K562 (cell line): ENCODE measurements around the gene TRPC4AP. TPM values are rescaled to one million over a fixed set of nuclear protein-coding genes. Genes with fewer than 3 reads are reported as not detected.

Experiments
- FOXK1 ChIP-seq: sonication (generic); formaldehyde crosslinking; IDR thresholded peaks from 2 replicates; pipeline ENCODE4 v1.8.0; 2022; ENCODE audit warnings: missing genetic modification reagents, mild to moderate bottlenecking, borderline replicate concordance
- FOXP1 ChIP-seq: sonication (generic); formaldehyde crosslinking; IDR thresholded peaks from 2 replicates; pipeline ENCODE4 v1.8.0; 2022; ENCODE audit warnings: mild to moderate bottlenecking, missing genetic modification reagents
- L3MBTL2 ChIP-seq: fragments of 450-650 bp; IDR thresholded peaks from 2 replicates; pipeline ENCODE4 v1.6.1; 2016; ENCODE audit warnings: mild to moderate bottlenecking, moderate library complexity
- MEF2D ChIP-seq: conservative IDR thresholded peaks from 2 replicates; pipeline ENCODE4 v1.6.1; 2016; ENCODE audit warnings: low read depth, missing genetic modification characterization, missing compliant biosample characterization
- NFRKB ChIP-seq: fragments of 450-650 bp; IDR thresholded peaks from 2 replicates; pipeline ENCODE4 v1.6.1; 2016; ENCODE audit warnings: low read depth
- PREB ChIP-seq: sonication (generic); formaldehyde crosslinking; IDR thresholded peaks from 2 replicates; pipeline ENCODE4 v1.8.1; 2023; ENCODE audit warnings: mild to moderate bottlenecking, missing genetic modification reagents
- TEAD4 ChIP-seq, 2 experiments: sonication (generic) in 1 of 2; formaldehyde crosslinking in 1 of 2; IDR thresholded peaks; 2 replicates each; pipeline versions ENCODE4 v1.6.1 to v1.8.0; 2012 to 2022; ENCODE audit warnings: borderline replicate concordance in 1 of 2, inconsistent platforms in 1 of 2, low read length in 1 of 2, mild to moderate bottlenecking in 1 of 2, missing genetic modification reagents in 1 of 2
- THRA ChIP-seq: fragments of 450-650 bp; IDR thresholded peaks from 2 replicates; pipeline ENCODE4 v1.6.1; 2017; ENCODE audit warnings: mild to moderate bottlenecking, moderate library complexity
- ZNF354B ChIP-seq: fragments of 250-450 bp; sonication (Bioruptor Pico); IDR thresholded peaks from 2 replicates; pipeline ENCODE4 v1.4.0; 2020
- polyA plus RNA-seq, 8 experiments: library from polyadenylated mRNA; depleted of rRNA in 4 of 8; stranded (reverse) in 5 of 8; unstranded in 3 of 8; fragments of >200 nt; fragmentation: Nextera tagmentation in 2 of 8; fragmentation: Illumina TruSeq in 1 of 8; extraction: Ambion mirVana in 2 of 8; extraction: Trizol in 1 of 8; gene quantifications; 2 replicates each; pipeline versions ENCODE4 v1.2.1 to v1.2.3, GENCODE V29; 2011 to 2014; ENCODE audit warnings: inconsistent platforms in 1 of 8, missing spikeins in 1 of 8
- total RNA-seq, 7 experiments: library from RNA; depleted of rRNA in 6 of 7; stranded (reverse); fragments of >200 nt in 6 of 7; fragmentation: Illumina TruSeq in 2 of 7; extraction: Trizol in 2 of 7; gene quantifications; 2 replicates each; pipeline versions ENCODE4 v1.2.1 to v1.2.3, GENCODE V29; 2011 to 2021; ENCODE audit warnings: low replicate concordance in 1 of 7
- TF ChIP-seq, protein P1 (sequence below): sonication (generic); formaldehyde crosslinking; IDR thresholded peaks from 2 replicates; pipeline ENCODE4 v1.8.0; 2022; ENCODE audit warnings: mild to moderate bottlenecking, missing genetic modification reagents
- TF ChIP-seq, protein P2 (sequence below): sonication (generic); formaldehyde crosslinking; IDR thresholded peaks from 2 replicates; pipeline ENCODE4 v1.8.1; 2022; ENCODE audit warnings: missing genetic modification reagents
- TF ChIP-seq, protein P3 (sequence below), 2 experiments: fragments of 250-450 bp in 1 of 2; fragments of 450-650 bp in 1 of 2; sonication (Bioruptor Pico) in 1 of 2; IDR thresholded peaks; 2 replicates each; pipeline versions ENCODE4 v1.6.1 to v1.8.0; 2016 to 2021; ENCODE audit warnings: mild to moderate bottlenecking in 2 of 2, moderate library complexity in 2 of 2, missing compliant biosample characterization in 1 of 2, missing genetic modification characterization in 1 of 2

Gene TRPC4AP
- total and polyA plus RNA-seq, 9 of the 15 experiments (the other 6 are each of a cell fraction or from before 2014, with no cell fraction given) = 2.3 to 70.3 (median 33.3) TPM

DNA sequence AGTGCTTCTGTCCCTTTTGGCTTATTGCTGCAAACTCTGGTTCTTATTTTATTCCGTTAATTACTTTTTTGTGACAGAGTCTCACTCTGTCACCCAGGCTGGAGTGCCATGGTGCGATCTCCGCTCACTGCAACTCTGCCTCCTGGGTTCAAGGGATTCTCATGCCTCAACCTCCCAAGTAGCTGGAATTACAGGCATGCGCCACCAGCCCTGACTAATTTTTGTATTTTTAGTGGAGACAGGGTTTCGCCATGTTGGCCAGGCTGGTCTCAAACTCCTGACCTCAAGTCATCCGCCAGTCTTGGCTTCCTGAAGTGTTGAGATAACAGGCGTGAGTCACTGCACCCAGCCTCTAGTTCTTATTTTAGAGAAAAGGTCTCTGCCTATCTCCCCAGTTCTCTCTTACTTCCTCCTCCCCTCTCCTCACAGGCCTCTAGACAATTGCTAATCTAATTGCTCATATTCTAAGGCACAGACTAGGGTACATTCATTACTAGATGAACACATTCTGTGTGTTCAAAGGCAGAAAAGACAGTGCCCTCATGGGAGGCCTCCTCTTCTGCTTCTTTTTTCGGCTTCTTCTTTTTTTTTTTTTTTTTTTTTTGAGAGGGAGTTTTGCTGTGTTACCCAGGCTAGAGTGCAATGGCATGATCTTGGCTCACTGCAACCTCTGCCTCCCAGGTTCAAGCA, 27.6 kb upstream of the TRPC4AP start (continued):
- no peak for TF ChIP-seq PREB
- peak; percentile 88 for TF ChIP-seq MEF2D
- peak; percentile 92 for TF ChIP-seq NFRKB
- TF ChIP-seq, protein P1, sequence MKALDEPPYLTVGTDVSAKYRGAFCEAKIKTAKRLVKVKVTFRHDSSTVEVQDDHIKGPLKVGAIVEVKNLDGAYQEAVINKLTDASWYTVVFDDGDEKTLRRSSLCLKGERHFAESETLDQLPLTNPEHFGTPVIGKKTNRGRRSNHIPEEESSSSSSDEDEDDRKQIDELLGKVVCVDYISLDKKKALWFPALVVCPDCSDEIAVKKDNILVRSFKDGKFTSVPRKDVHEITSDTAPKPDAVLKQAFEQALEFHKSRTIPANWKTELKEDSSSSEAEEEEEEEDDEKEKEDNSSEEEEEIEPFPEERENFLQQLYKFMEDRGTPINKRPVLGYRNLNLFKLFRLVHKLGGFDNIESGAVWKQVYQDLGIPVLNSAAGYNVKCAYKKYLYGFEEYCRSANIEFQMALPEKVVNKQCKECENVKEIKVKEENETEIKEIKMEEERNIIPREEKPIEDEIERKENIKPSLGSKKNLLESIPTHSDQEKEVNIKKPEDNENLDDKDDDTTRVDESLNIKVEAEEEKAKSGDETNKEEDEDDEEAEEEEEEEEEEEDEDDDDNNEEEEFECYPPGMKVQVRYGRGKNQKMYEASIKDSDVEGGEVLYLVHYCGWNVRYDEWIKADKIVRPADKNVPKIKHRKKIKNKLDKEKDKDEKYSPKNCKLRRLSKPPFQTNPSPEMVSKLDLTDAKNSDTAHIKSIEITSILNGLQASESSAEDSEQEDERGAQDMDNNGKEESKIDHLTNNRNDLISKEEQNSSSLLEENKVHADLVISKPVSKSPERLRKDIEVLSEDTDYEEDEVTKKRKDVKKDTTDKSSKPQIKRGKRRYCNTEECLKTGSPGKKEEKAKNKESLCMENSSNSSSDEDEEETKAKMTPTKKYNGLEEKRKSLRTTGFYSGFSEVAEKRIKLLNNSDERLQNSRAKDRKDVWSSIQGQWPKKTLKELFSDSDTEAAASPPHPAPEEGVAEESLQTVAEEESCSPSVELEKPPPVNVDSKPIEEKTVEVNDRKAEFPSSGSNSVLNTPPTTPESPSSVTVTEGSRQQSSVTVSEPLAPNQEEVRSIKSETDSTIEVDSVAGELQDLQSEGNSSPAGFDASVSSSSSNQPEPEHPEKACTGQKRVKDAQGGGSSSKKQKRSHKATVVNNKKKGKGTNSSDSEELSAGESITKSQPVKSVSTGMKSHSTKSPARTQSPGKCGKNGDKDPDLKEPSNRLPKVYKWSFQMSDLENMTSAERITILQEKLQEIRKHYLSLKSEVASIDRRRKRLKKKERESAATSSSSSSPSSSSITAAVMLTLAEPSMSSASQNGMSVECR = no peak
- TF ChIP-seq L3MBTL2 = peak; percentile 64
- TF ChIP-seq, protein P2, sequence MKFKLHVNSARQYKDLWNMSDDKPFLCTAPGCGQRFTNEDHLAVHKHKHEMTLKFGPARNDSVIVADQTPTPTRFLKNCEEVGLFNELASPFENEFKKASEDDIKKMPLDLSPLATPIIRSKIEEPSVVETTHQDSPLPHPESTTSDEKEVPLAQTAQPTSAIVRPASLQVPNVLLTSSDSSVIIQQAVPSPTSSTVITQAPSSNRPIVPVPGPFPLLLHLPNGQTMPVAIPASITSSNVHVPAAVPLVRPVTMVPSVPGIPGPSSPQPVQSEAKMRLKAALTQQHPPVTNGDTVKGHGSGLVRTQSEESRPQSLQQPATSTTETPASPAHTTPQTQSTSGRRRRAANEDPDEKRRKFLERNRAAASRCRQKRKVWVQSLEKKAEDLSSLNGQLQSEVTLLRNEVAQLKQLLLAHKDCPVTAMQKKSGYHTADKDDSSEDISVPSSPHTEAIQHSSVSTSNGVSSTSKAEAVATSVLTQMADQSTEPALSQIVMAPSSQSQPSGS (CRISPR knock-in tag) = no peak
- no peak for TF ChIP-seq THRA
- no peak for TF ChIP-seq FOXK1 (CRISPR knock-in tag)
- peak; percentile 84 for TF ChIP-seq TEAD4 (IDR thresholded peaks at IDR 0.05; ENCODE audit: low read length)
- TF ChIP-seq TEAD4 (CRISPR knock-in tag; IDR thresholded peaks at IDR 0.05; ENCODE audit: borderline replicate concordance) = no peak
- TF ChIP-seq ZNF354B = no peak
- TF ChIP-seq FOXP1 (CRISPR knock-in tag) = 0 out of 2 replicates have a peak, but pooled peaks have one; percentile 32
- TF ChIP-seq, protein P3, sequence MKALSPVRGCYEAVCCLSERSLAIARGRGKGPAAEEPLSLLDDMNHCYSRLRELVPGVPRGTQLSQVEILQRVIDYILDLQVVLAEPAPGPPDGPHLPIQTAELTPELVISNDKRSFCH (CRISPR knock-in tag; IDR thresholded peaks at IDR 0.05) = no peak
- TF ChIP-seq, protein P3 (tag; IDR thresholded peaks at IDR 0.05) = peak; percentile 91
